GM23248 (cell line): ENCODE measurements around the gene ACTN4. TPM values are rescaled to one million over a fixed set of nuclear protein-coding genes. Genes with fewer than 3 reads are reported as not detected.

ENCODE experiments used
- DNase-seq: peaks from one replicate; pipeline ENCODE4 v3.0.0-alpha.2; 2015
- H2AFZ ChIP-seq: fragments of 200-600 bp; sonication (generic); 2 replicates; pipeline ENCODE4 v1.6.1; 2016; ENCODE audit warnings: antibody characterized with exemption
- H3F3A ChIP-seq: fragments of 200-600 bp; sonication (generic); 2 replicates; pipeline ENCODE4 v1.6.1; 2016; ENCODE audit warnings: mild to moderate bottlenecking, antibody characterized with exemption, mixed run types; ENCODE audit not compliant: insufficient read depth
- H3K27ac ChIP-seq: fragments of 200-600 bp; sonication (generic); 2 replicates; pipeline ENCODE4 v1.5.1; 2016; ENCODE audit warnings: mild to moderate bottlenecking
- H3K27me3 ChIP-seq: fragments of 200-600 bp; sonication (generic); replicated peaks from 2 replicates; pipeline ENCODE4 v1.6.1; 2016; ENCODE audit warnings: mild to moderate bottlenecking; ENCODE audit not compliant: insufficient read depth
- H3K36me3 ChIP-seq: fragments of 200-600 bp; sonication (generic); 2 replicates; pipeline ENCODE4 v1.6.1; 2016; ENCODE audit warnings: low read depth, mild to moderate bottlenecking
- H3K4me1 ChIP-seq: fragments of 200-600 bp; sonication (generic); 2 replicates; pipeline ENCODE4 v1.6.1; 2016; ENCODE audit warnings: mild to moderate bottlenecking; ENCODE audit not compliant: insufficient read depth
- H3K4me2 ChIP-seq: fragments of 200-600 bp; sonication (generic); one replicate; pipeline ENCODE4 v1.6.1; 2016; ENCODE audit warnings: mild to moderate bottlenecking; ENCODE audit not compliant: unreplicated experiment
- H3K4me3 ChIP-seq: fragments of 200-600 bp; sonication (generic); 2 replicates; pipeline ENCODE4 v1.5.1; 2016; ENCODE audit warnings: mild to moderate bottlenecking
- H3K79me2 ChIP-seq: fragments of 200-600 bp; sonication (generic); 2 replicates; pipeline ENCODE4 v1.6.1; 2016; ENCODE audit warnings: mild to moderate bottlenecking; ENCODE audit not compliant: insufficient read depth
- H3K9ac ChIP-seq: fragments of 200-600 bp; sonication (generic); 2 replicates; pipeline ENCODE4 v1.6.1; 2016; ENCODE audit warnings: mild to moderate bottlenecking
- H3K9me2 ChIP-seq: fragments of 200-600 bp; sonication (generic); 2 replicates; pipeline ENCODE4 v1.6.1; 2016; ENCODE audit warnings: mixed run types, mild to moderate bottlenecking, moderate library complexity; ENCODE audit not compliant: insufficient read depth
- H3K9me3 ChIP-seq: fragments of 200-600 bp; sonication (generic); one replicate; pipeline ENCODE4 v1.6.1; 2017; ENCODE audit warnings: low read depth
- H4K20me1 ChIP-seq: fragments of 200-600 bp; sonication (generic); 2 replicates; pipeline ENCODE4 v1.6.0; 2016; ENCODE audit not compliant: insufficient read depth
- EZH2 ChIP-seq: fragments of 200-600 bp; sonication (generic); IDR thresholded peaks from 2 replicates; pipeline ENCODE4 v1.6.1; 2018; ENCODE audit warnings: antibody characterized with exemption, mild to moderate bottlenecking; ENCODE audit not compliant: insufficient read depth, poor library complexity, severe bottlenecking
- EZH2phosphoT487 ChIP-seq: fragments of 200-600 bp; sonication (generic); IDR thresholded peaks from 2 replicates; pipeline ENCODE4 v1.6.1; 2018; ENCODE audit warnings: antibody characterized with exemption, moderate library complexity, mild to moderate bottlenecking, low read depth; ENCODE audit not compliant: insufficient read depth
- WGBS, 2 experiments: methylation state at CpG; one replicate each; pipeline ENCODE4 v1.1.6; 2015 to 2017; ENCODE audit warnings: low lambda C conversion rate in 2 of 2, low coverage in 1 of 2; ENCODE audit errors: missing lambda C conversion rate in 2 of 2; 5-methylcytosine and 5-hydroxymethylcytosine counted together
- in situ Hi-C: fragments of 300-500 bp; cut with MboI; formaldehyde crosslinking; loops from 2 replicates; pipeline ENCODE4 v1.15.0; 2020
- polyA plus RNA-seq: library from polyadenylated mRNA; unstranded; fragments of >200 nt; fragmentation: Nextera tagmentation; extraction: Ambion mirVana; gene quantifications from 2 replicates; pipeline ENCODE4 v1.2.1, GENCODE V29; 2016
- total RNA-seq: library from RNA; depleted of rRNA; stranded (reverse); fragments of >200 nt; shearing (Covaris generic); gene quantifications from 2 replicates; pipeline ENCODE4 v1.2.3, GENCODE V29; 2014

The ACTN4 gene
- total and polyA plus RNA-seq, 2 experiments from 2014 or later, result 84.6 to 477 TPM

GRCh38 chr19:38697641-38698071 lies 50.2 kb downstream of the ACTN4 start:
- H3F3A ChIP-seq, result peaks cover 24% of the 10 kb centered on the region
- H3K4me1 ChIP-seq, result peaks cover 21% of the 10 kb centered on the region
- H3K27me3 ChIP-seq, result no peaks in the 10 kb centered on the region
- H3K79me2 ChIP-seq, result peaks cover 100% of the 10 kb centered on the region
- H3K27ac ChIP-seq, result no peak overlapping the region
- H3K9me3 ChIP-seq, result no peaks in the 10 kb centered on the region
- no peak overlapping the region for H2AFZ ChIP-seq
- in situ Hi-C loops, result no loop called here
- peaks cover 8% of the 10 kb centered on the region; the same call in 1 of the 2 replicates for H3K36me3 ChIP-seq
- no peaks in the 10 kb centered on the region for H3K9me2 ChIP-seq
- no peak overlapping the region for H3K4me3 ChIP-seq
- H3K9ac ChIP-seq, result no peak overlapping the region
- no peak overlapping the region for H3K4me2 ChIP-seq
- no peak for DNase-seq
- no peak for TF ChIP-seq EZH2phosphoT487
- TF ChIP-seq EZH2, result no peak
- H4K20me1 ChIP-seq, result no peaks in the 10 kb centered on the region
- 86 to 90% methylated on average over 11 of the region's 11 CpGs for WGBS, 2 experiments

GRCh38 chr19:38698225-38699026 lies 51.0 kb downstream of the ACTN4 start:
- no peak overlapping the region for H3K9ac ChIP-seq
- peaks cover 13% of the 10 kb centered on the region for H3K4me1 ChIP-seq
- H3K9me2 ChIP-seq, result no peaks in the 10 kb centered on the region
- H3K36me3 ChIP-seq, result peaks cover 11% of the 10 kb centered on the region; the same call in 1 of the 2 replicates
- WGBS, 2 experiments, result 86 to 88% methylated on average over 22 of the region's 22 CpGs
- no peak overlapping the region for H3K4me2 ChIP-seq
- in situ Hi-C loops, result no loop called here
- H3F3A ChIP-seq, result peaks cover 17% of the 10 kb centered on the region
- no peak overlapping the region for H2AFZ ChIP-seq
- no peaks in the 10 kb centered on the region for H4K20me1 ChIP-seq
- H3K9me3 ChIP-seq, result no peaks in the 10 kb centered on the region
- no peak for DNase-seq
- peaks cover 100% of the 10 kb centered on the region for H3K79me2 ChIP-seq
- H3K27me3 ChIP-seq, result no peaks in the 10 kb centered on the region
- TF ChIP-seq EZH2 (no peak), EZH2phosphoT487 (no peak)
- H3K4me3 ChIP-seq, result no peak overlapping the region
- no peak overlapping the region for H3K27ac ChIP-seq

GRCh38 chr19:38699027-38699346 lies 51.5 kb downstream of the ACTN4 start:
- Histone ChIP-seq H3K79me2 (peaks cover 100% of the 10 kb centered on the region), H4K20me1 (no peaks in the 10 kb centered on the region), H2AFZ (no peak overlapping the region), H3K9me2 (no peaks in the 10 kb centered on the region), H3K27me3 (no peaks in the 10 kb centered on the region), H3K4me3 (no peak overlapping the region), H3K4me2 (no peak overlapping the region), H3K4me1 (peaks cover 7% of the 10 kb centered on the region), H3F3A (peaks cover 13% of the 10 kb centered on the region), H3K27ac (no peak overlapping the region), H3K9ac (no peak overlapping the region), H3K9me3 (no peaks in the 10 kb centered on the region), H3K36me3 (peaks cover 13% of the 10 kb centered on the region; the same call in 1 of the 2 replicates)
- WGBS, 2 experiments, result 84 to 89% methylated on average over 7 of the region's 7 CpGs
- in situ Hi-C loops, result no loop called here
- TF ChIP-seq EZH2phosphoT487 (no peak), EZH2 (no peak)
- DNase-seq, result no peak

DNA sequence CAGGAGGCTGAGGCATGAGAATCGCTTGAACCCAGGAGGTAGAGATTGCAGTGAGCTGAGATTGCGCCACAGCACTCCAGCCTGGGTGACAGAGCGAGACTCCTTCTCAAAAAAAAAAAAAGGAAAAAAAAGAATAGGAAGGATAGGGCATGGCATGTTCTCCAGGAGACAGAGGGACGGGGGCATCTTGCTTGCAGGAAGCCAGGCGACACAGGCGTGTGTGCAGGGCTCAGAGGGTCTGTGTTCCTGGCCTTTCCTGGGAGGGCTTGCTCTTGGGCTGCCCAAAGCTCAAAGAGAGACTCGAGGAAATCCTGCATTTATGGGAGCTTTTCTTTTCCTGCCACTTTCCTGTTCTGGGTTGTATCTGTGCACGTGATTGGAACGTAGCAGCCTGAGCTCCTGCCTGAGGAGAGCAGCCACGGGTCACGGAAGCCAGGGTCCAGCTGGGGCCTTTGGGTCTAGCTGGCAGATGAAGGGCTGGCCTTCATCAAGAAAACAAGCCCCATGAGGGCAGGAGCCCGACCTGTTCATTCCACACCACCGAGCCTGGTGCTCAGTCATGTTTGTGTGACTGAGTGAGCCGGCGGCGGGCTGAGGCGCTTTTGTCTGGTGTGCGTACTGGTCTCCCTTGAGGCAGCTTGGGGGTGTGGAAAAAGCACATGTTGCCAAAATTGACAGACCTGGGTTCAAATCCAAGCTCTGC lies 52.3 kb downstream of the ACTN4 start:
- Histone ChIP-seq H3K4me1 (no peaks in the 10 kb centered on the region), H3K36me3 (peaks cover 20% of the 10 kb centered on the region), H3K27me3 (no peaks in the 10 kb centered on the region), H3K79me2 (peaks cover 100% of the 10 kb centered on the region), H4K20me1 (no peaks in the 10 kb centered on the region), H3K9me3 (no peaks in the 10 kb centered on the region), H3K9ac (no peak overlapping the region), H3K9me2 (no peaks in the 10 kb centered on the region), H3K4me3 (no peak overlapping the region), H3K4me2 (no peak overlapping the region), H3K27ac (no peak overlapping the region), H3F3A (peaks cover 11% of the 10 kb centered on the region), H2AFZ (no peak overlapping the region)
- in situ Hi-C loops, result no loop called here
- TF ChIP-seq EZH2, result no peak
- TF ChIP-seq EZH2phosphoT487, result no peak
- 97% methylated on average over 16 to 18 of the region's 18 CpGs for WGBS, 2 experiments
- DNase-seq, result no peak
